PFSK-1 (cell line): ENCODE measurements around the gene CDK13.

Experiments used
- TAF1 ChIP-seq: IDR thresholded peaks from 2 replicates; pipeline ENCODE4 v1.6.1; 2012; ENCODE audit warnings: low read length, control low read depth, borderline replicate concordance; ENCODE audit not compliant: insufficient read depth
- TF ChIP-seq, protein P1 (sequence below), 2 experiments: IDR thresholded peaks; 2 replicates each; pipeline versions ENCODE4 v1.6.1 to v1.8.0; 2011 to 2012; ENCODE audit warnings: low read depth in 2 of 2, low read length in 2 of 2, control low read depth in 1 of 2, inconsistent platforms in 1 of 2, mild to moderate bottlenecking in 1 of 2, moderate library complexity in 1 of 2; ENCODE audit not compliant: insufficient read depth in 1 of 2

DNA sequence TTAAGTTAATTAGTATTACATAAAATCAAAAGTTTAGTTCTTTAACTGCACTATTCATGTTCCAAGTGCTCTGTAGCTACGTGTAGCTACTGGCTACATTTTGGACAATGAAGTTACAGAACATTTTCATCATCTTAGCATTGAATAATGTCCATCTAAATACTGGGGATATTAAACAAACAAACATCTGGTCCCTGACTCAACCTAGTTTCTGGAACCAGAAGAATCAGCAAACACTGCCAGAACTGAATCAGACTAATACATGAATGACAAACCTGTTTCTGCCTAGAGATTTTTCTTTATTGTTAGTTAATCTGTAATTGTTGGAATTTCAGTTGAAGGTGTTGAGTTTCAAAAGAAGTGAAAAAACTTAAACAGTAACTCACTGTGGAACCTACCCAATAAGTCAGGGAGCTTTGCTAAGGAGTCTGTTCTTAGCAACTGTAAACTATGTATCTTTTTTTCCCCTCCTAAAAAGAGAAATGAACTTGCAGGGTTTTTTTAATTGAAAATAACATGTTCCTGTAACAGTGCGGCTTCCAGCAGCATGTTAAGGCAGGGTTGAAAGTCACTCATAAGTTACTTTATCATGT is 58.3 kb downstream of the CDK13 start:
- TF ChIP-seq, protein P1, sequence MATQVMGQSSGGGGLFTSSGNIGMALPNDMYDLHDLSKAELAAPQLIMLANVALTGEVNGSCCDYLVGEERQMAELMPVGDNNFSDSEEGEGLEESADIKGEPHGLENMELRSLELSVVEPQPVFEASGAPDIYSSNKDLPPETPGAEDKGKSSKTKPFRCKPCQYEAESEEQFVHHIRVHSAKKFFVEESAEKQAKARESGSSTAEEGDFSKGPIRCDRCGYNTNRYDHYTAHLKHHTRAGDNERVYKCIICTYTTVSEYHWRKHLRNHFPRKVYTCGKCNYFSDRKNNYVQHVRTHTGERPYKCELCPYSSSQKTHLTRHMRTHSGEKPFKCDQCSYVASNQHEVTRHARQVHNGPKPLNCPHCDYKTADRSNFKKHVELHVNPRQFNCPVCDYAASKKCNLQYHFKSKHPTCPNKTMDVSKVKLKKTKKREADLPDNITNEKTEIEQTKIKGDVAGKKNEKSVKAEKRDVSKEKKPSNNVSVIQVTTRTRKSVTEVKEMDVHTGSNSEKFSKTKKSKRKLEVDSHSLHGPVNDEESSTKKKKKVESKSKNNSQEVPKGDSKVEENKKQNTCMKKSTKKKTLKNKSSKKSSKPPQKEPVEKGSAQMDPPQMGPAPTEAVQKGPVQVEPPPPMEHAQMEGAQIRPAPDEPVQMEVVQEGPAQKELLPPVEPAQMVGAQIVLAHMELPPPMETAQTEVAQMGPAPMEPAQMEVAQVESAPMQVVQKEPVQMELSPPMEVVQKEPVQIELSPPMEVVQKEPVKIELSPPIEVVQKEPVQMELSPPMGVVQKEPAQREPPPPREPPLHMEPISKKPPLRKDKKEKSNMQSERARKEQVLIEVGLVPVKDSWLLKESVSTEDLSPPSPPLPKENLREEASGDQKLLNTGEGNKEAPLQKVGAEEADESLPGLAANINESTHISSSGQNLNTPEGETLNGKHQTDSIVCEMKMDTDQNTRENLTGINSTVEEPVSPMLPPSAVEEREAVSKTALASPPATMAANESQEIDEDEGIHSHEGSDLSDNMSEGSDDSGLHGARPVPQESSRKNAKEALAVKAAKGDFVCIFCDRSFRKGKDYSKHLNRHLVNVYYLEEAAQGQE (IDR thresholded peaks at IDR 0.05; ENCODE audit: insufficient read depth in 1 of 2, low read depth in 2 of 2, low read length in 2 of 2): no peak
- TF ChIP-seq TAF1: no peak
